KOPT-K1 (cell line): Measurements from ENCODE around the gene B3GLCT.

Experiments used
- H3K27ac ChIP-seq: fragments of 200-600 bp; sonication (generic); 2 replicates; pipeline ENCODE4 v1.5.1; 2016; ENCODE audit warnings: antibody characterized with exemption, mild to moderate bottlenecking, low read depth, low read length; ENCODE audit not compliant: poor library complexity, severe bottlenecking
- H3K36me3 ChIP-seq: fragments of 200-600 bp; sonication (generic); 2 replicates; pipeline ENCODE4 v1.5.1; 2017; ENCODE audit warnings: antibody characterized with exemption, mild to moderate bottlenecking, low read length, moderate library complexity; ENCODE audit not compliant: insufficient read depth
- H3K9me3 ChIP-seq: fragments of 200-600 bp; sonication (generic); 2 replicates; pipeline ENCODE4 v1.5.1; 2017; ENCODE audit warnings: antibody characterized with exemption, low read length, mild to moderate bottlenecking; ENCODE audit not compliant: insufficient read depth, poor library complexity, severe bottlenecking

B3GLCT gene

DNA sequence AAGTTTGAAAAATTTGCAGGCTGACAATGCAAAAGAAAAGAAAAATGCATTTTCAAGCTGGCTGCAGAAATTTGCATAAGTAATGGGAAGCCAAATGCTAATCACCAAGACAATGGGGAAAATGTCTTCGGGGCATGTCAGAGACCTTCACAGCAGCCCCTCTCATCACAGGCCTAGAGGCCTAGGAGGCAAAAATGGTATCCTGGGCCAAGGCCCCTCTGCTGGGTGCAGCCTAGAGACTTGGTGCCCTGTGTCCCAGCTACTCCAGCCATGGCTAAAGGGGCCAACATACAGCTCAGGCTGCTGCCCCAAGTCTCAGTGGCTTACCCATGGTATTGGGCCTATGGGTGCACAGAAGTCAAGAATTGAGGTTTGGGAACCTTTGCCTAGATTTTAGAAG lies 155.2 kb downstream of the B3GLCT start:
- Histone ChIP-seq H3K9me3 (peaks cover 34% of the 10 kb centered on the region), H3K27ac (no peak overlapping the region), H3K36me3 (no peaks in the 10 kb centered on the region)

DNA sequence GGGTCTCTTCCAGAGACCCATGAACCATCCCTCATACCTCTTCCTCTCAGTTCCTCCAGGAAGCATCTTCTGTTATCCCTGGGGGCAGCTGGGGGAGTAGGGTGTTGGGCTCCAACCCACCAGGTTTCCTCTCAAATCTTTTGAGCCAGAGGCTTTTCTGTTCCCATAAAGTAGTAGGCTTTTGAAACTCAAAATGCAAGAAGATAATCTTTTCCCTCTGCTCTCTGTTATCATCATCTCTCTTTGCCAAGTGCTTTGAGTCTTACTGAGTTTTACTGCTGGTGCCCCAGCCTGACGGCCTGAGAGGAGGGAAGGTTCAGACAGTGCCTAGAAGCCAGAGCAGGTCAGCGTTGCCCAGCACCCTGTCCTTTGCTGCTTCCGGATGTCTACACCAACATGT lies 157.2 kb downstream of the B3GLCT start:
- H3K36me3 ChIP-seq, result no peaks in the 10 kb centered on the region
- H3K27ac ChIP-seq, result no peak overlapping the region
- peaks cover 34% of the 10 kb centered on the region for H3K9me3 ChIP-seq

DNA sequence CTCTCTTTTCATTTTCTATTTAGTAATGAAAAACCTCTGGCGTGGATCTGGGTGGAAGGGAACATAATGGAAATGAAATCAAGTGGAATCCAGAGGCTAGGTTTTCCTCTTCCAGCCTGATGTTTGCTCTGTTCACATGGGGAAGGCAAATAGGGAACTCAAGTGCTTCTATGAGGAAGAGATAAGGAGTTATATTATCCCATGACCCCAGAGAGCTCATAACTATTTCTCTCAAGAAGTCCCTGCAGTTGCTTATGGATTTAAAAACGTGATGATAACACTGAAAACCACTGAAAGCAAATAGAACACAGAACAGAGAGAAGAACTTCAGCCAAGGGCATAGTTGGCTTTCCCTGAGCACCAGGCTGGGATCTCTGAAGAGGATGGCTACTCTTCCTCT lies 157.8 kb downstream of the B3GLCT start:
- Histone ChIP-seq H3K9me3 (peaks cover 34% of the 10 kb centered on the region), H3K27ac (no peak overlapping the region)

GRCh38 chr13:31361673-31362072 lies 161.9 kb downstream of the B3GLCT start:
- Histone ChIP-seq H3K27ac (no peak overlapping the region), H3K9me3 (peaks cover 28% of the 10 kb centered on the region), H3K36me3 (no peaks in the 10 kb centered on the region)

More for the DNA sequence above, 157.8 kb downstream of the B3GLCT start:
- no peaks in the 10 kb centered on the region for H3K36me3 ChIP-seq

DNA sequence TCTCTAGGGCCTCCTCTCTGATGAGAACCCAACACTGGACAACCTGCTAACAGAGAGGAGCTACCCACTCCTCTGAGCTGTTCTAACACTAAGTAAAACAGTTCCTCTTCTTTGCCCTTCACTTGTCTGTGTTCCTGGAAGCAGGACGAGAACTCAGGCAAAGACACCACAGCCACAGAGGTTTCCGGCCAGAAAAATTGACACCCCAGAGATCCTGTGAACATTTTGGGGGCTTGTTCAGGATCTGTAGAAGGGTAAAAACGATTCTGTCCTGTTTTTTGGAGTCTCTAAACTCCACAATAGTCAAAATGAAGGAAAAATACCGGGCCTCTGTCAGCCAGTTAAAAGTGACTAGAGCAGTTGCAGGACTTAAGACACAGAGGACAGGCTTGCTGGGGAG lies 165.9 kb downstream of the B3GLCT start:
- Histone ChIP-seq H3K9me3 (peaks cover 34% of the 10 kb centered on the region), H3K27ac (no peak overlapping the region)

GRCh38 chr13:31367410-31367809 lies 167.6 kb downstream of the B3GLCT start:
- Histone ChIP-seq H3K9me3 (peaks cover 34% of the 10 kb centered on the region), H3K36me3 (no peaks in the 10 kb centered on the region), H3K27ac (no peak overlapping the region)

More for the DNA sequence above, 165.9 kb downstream of the B3GLCT start:
- no peaks in the 10 kb centered on the region for H3K36me3 ChIP-seq

- H3K27ac ChIP-seq, result no peak overlapping the region
These were observed 169.4 kb downstream of the B3GLCT start for GRCh38 chr13:31369213-31369612.

DNA sequence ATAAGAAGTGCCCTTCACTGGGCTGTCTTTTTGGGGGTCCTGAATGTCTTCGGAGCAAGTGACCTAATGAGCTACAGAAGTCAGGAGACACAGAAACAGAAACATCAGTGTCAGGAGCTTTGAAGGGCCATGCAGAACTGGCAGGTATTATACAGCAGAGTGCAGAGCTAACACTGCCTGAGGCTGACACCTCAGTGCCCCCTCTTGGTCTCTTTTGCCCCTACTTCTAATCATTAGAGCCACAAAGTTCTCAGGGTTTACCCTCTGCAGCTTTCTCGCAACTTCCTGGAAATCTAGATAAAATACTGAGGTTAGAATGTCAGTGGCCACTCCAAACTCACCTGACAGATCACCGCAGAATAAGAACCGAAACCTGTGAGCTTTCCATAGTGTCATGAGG lies 172.7 kb downstream of the B3GLCT start:
- Histone ChIP-seq H3K27ac (no peak overlapping the region), H3K36me3 (no peaks in the 10 kb centered on the region), H3K9me3 (peaks cover under 1% of the 10 kb centered on the region)

More at GRCh38 chr13:31369213-31369612, 169.4 kb downstream of the B3GLCT start:
- Histone ChIP-seq H3K36me3 (no peaks in the 10 kb centered on the region), H3K9me3 (peaks cover 33% of the 10 kb centered on the region)

GRCh38 chr13:31374682-31375081 lies 174.9 kb downstream of the B3GLCT start:
- no peaks in the 10 kb centered on the region for H3K9me3 ChIP-seq
- H3K36me3 ChIP-seq, result no peaks in the 10 kb centered on the region
- H3K27ac ChIP-seq, result no peak overlapping the region

DNA sequence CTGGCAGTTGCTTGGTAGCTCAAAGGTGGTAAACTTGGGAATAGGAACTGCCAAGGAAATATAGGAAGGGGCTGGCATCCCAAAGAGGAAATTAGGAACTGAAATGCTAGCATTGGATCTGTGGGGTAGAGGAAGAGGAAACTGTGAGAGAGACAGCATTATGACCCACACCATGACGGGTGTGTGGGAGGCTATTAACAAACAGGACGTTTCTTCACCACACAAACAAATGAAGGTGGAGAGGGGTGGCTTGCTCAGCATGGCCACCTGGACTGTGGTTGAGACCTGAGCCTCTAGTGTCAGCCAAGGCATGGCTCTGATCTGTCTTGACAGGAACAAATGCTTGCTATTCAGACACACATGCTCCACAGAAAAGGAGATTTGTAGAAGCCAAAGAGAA lies 178.2 kb downstream of the B3GLCT start:
- Histone ChIP-seq H3K36me3 (no peaks in the 10 kb centered on the region), H3K27ac (no peak overlapping the region), H3K9me3 (no peaks in the 10 kb centered on the region)

- Histone ChIP-seq H3K36me3 (no peaks in the 10 kb centered on the region), H3K27ac (no peak overlapping the region), H3K9me3 (no peaks in the 10 kb centered on the region)
These were observed 180.9 kb downstream of the B3GLCT start for GRCh38 chr13:31380715-31381114.
